Mesodermal cell (in vitro differentiated cells): ENCODE data around the gene LTBP3.
A peak's percentile ranks its signal among the peaks of the same experiment; 100 is the strongest.

ENCODE experiments used
- H3K27ac ChIP-seq: 2 replicates; pipeline ENCODE4 v1.7.0; 2013; ENCODE audit warnings: mild to moderate bottlenecking, low read depth, low read length, moderate library complexity; ENCODE audit not compliant: severe bottlenecking
- H3K36me3 ChIP-seq: 2 replicates; pipeline ENCODE4 v1.7.1; 2013; ENCODE audit warnings: mild to moderate bottlenecking, low read length, moderate library complexity; ENCODE audit not compliant: control insufficient read depth, insufficient read depth
- H3K4me1 ChIP-seq: one replicate; pipeline ENCODE4 v1.7.1; 2013; ENCODE audit warnings: mild to moderate bottlenecking, low read length; ENCODE audit not compliant: insufficient read depth, control insufficient read depth, poor library complexity, severe bottlenecking
- H3K4me3 ChIP-seq: 2 replicates; pipeline ENCODE4 v1.7.0; 2013; ENCODE audit warnings: low read length, control low read depth, mild to moderate bottlenecking; ENCODE audit not compliant: insufficient read depth, poor library complexity, severe bottlenecking; ENCODE audit errors: extremely low read depth
- H3K9me3 ChIP-seq: 2 replicates; pipeline ENCODE4 v1.7.1; 2013; ENCODE audit warnings: mild to moderate bottlenecking, low read length, moderate library complexity; ENCODE audit not compliant: control insufficient read depth
- WGBS, 2 experiments: methylation state at CpG; one replicate each; pipeline ENCODE4 v1.1.5; 2013; ENCODE audit warnings: missing lambda C conversion rate in 2 of 2; ENCODE audit not compliant: insufficient coverage in 2 of 2; 5-methylcytosine and 5-hydroxymethylcytosine counted together

LTBP3 gene

GRCh38 chr11:65549096-65549495 is 9.1 kb downstream of the LTBP3 start:
- Histone ChIP-seq H3K9me3 (no peaks in the 10 kb centered on the region), H3K36me3 (no peaks in the 10 kb centered on the region), H3K4me3 (no peak overlapping the region), H3K27ac (no peak overlapping the region), H3K4me1 (peaks cover 6% of the 10 kb centered on the region)
- 86 to 100% methylated on average over 1 of the region's 3 CpGs for WGBS, 2 experiments

DNA sequence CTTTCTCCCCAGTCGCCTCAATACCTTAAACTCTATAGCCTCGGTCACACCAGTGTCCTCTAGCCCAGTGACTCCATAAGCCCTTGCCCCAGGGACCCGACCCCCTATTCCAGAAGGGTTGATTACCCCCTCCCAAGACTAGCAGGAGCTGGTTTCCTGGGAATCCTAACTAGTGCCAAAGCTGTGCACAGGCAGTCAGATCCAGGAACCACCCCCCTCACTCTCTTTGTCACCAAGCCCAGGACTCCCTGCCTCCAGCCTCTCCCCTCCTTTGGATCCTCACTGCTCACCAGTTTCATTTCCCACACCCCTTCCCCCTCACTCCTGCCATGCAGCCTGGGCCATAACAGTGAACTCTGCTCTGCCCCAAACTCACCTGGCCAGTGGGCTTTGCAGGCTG is 9.8 kb downstream of the LTBP3 start:
- no peaks in the 10 kb centered on the region for H3K4me1 ChIP-seq
- no peaks in the 10 kb centered on the region for H3K9me3 ChIP-seq
- 92 to 96% methylated on average over 3 of the region's 3 CpGs for WGBS, 2 experiments
- no peaks in the 10 kb centered on the region for H3K36me3 ChIP-seq
- no peak overlapping the region for H3K27ac ChIP-seq
- H3K4me3 ChIP-seq: no peak overlapping the region

DNA sequence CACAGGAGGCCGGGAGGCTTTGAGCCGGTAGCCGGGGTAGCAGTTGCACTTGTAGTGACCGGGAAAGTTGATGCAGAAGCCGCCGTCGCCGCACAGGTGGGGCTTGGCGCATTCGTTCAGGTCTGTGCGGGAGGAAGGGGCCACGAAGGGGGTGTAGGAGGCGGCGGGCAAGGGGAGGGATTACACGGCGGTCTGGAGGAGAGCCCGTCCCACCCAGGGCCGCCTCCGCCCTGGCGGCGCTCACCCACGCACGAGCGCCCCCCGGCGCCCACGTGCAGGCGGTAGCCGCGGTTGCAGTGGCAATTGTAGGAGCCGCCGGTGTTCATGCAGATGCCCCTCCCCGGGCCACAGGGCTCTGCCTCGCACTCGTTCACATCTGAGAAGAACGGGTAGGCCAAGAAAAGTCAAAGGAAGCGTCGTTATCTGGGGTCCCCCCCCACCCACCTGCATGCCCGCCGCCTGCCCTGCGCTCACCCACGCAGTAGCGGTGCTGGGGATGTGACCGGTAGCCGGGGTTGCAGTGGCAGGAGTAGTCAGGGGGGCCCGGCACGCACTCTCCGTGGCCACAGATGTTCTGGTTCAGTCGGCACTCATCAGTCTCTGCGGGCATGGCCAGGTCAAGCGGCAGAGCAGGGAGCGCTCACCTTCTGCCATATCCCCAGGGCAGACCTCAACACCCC is 10.6 kb downstream of the LTBP3 start:
- Histone ChIP-seq H3K4me3 (no peak overlapping the region), H3K27ac (no peak overlapping the region), H3K36me3 (no peaks in the 10 kb centered on the region), H3K9me3 (no peaks in the 10 kb centered on the region), H3K4me1 (no peaks in the 10 kb centered on the region)
- WGBS, 2 experiments: 55 to 73% methylated on average over 35 to 46 of the region's 52 CpGs

- H3K36me3 ChIP-seq: no peaks in the 10 kb centered on the region
- H3K27ac ChIP-seq: no peak overlapping the region
- H3K4me3 ChIP-seq: peak overlapping the region; percentile 18
- no peaks in the 10 kb centered on the region for H3K4me1 ChIP-seq
- 5 to 7% methylated on average over 30 to 56 of the region's 64 CpGs for WGBS, 2 experiments
- no peaks in the 10 kb centered on the region for H3K9me3 ChIP-seq
Measured at GRCh38 chr11:65546217-65546958, 11.8 kb downstream of the LTBP3 start.

GRCh38 chr11:65545853-65546216 is 12.3 kb downstream of the LTBP3 start:
- Histone ChIP-seq H3K27ac (no peak overlapping the region), H3K4me3 (no peak overlapping the region), H3K36me3 (no peaks in the 10 kb centered on the region), H3K4me1 (no peaks in the 10 kb centered on the region), H3K9me3 (no peaks in the 10 kb centered on the region)
- WGBS, 2 experiments: 50 to 53% methylated on average over 1 to 3 of the region's 4 CpGs

DNA sequence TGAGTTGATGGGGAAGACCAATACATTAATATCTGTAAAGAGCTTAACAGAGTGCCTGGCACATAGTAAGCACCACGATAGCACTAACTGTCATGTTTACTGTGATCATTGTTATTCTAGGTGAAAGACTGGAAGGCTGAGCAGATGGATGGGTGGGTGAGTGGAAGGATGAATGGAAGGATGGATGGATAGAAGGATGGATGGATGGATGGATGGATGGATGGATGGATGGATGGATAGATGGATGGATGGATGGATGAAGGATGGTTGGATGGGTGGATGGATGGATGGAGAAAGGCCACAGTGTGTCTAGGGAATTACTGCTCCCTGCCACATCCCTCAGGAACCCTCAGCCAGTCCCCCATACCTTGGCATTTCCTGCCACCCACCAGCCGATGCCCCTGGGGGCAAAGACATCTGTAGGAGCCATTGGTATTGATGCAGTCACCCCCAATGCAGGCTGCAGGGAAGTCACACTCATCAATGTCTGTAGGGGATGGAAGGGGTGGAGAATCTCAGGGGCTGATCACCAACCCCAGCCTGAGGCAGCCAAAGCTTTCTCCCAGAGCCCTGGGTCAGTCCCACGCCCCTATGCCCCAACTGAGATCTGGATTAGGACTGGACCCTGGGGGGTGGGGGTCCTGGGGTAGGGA is 15.3 kb downstream of the LTBP3 start:
- WGBS, 2 experiments: 93 to 100% methylated on average over 1 of the region's 3 CpGs
- Histone ChIP-seq H3K4me3 (no peak overlapping the region), H3K4me1 (no peaks in the 10 kb centered on the region), H3K27ac (no peak overlapping the region), H3K9me3 (no peaks in the 10 kb centered on the region), H3K36me3 (peaks cover 9% of the 10 kb centered on the region)

- peaks cover 22% of the 10 kb centered on the region for H3K36me3 ChIP-seq
- no peaks in the 10 kb centered on the region for H3K4me1 ChIP-seq
- peak overlapping the region; percentile 34 for H3K4me3 ChIP-seq
- 43 to 50% methylated on average over 14 to 15 of the region's 18 CpGs for WGBS, 2 experiments
- H3K27ac ChIP-seq: no peak overlapping the region
- no peaks in the 10 kb centered on the region for H3K9me3 ChIP-seq
Measured at GRCh38 chr11:65541093-65541982, 16.8 kb downstream of the LTBP3 start.

GRCh38 chr11:65540290-65541092 is 17.7 kb downstream of the LTBP3 start:
- Histone ChIP-seq H3K36me3 (peaks cover 26% of the 10 kb centered on the region), H3K27ac (no peak overlapping the region), H3K4me3 (peak overlapping the region; percentile 34), H3K4me1 (no peaks in the 10 kb centered on the region), H3K9me3 (no peaks in the 10 kb centered on the region)
- WGBS, 2 experiments: 2% methylated on average over 58 to 65 of the region's 78 CpGs

DNA sequence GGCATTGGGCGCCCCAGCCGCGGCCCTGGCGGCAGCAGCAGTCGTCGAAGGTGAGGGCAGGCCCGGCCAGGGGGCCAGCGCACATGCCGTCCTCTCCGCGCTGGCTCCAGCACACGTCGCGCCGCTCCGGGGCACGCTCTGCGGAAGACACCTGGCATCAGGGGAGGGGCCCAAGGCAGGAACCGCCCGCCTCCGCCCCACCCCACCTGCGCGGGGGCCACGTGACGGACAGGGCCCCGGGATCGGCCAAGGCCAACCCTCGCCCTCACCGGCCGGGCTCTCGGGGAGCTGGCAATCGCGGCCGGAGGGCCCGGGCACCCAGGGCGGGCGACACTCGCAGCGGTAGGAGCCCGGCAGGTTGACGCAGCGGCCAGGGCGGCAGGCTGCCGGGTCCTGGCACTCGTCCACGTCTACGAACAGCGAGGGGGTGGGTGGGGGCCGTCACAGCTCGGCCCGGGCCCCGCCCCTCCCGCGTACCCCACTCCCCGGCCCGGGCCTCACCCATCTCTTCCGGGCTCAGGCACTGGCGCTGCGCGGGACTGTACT is 18.3 kb downstream of the LTBP3 start:
- no peaks in the 10 kb centered on the region for H3K4me1 ChIP-seq
- no peaks in the 10 kb centered on the region for H3K9me3 ChIP-seq
- peak overlapping the region; percentile 34 for H3K4me3 ChIP-seq
- peaks cover 33% of the 10 kb centered on the region for H3K36me3 ChIP-seq
- WGBS, 2 experiments: 5 to 7% methylated on average over 39 to 60 of the region's 60 CpGs
- no peak overlapping the region for H3K27ac ChIP-seq
